Thymus (tissue), 11 donors: Measurements from ENCODE around the gene BTK. TPM values are rescaled to one million over a fixed set of nuclear protein-coding genes. Genes with fewer than 3 reads are reported as not detected.

Experiments used
- DNase-seq, 9 donors: peaks; one replicate each; pipeline ENCODE4 v3.0.0-alpha.2; 2013; ENCODE audit warnings: low spot score in 9 of 9, low read depth in 6 of 9, missing footprints in 1 of 9
- H3K27ac ChIP-seq, 2 donors: one replicate each; pipeline ENCODE4 v1.5.1; 2013; ENCODE audit warnings: control low read depth in 1 of 2, low read depth in 1 of 2, low read length in 1 of 2, mild to moderate bottlenecking in 1 of 2, moderate library complexity in 1 of 2
- H3K27me3 ChIP-seq, 2 donors: one replicate each; pipeline ENCODE4 v1.5.1; 2013; ENCODE audit warnings: low read length in 1 of 2; ENCODE audit not compliant: control insufficient read depth in 2 of 2, insufficient read depth in 1 of 2
- H3K36me3 ChIP-seq, 2 donors: one replicate each; pipeline ENCODE4 v1.5.1; 2013; ENCODE audit warnings: low read length in 1 of 2, mild to moderate bottlenecking in 1 of 2, moderate library complexity in 1 of 2; ENCODE audit not compliant: control insufficient read depth in 2 of 2, insufficient read depth in 2 of 2
- H3K4me1 ChIP-seq, 2 donors: one replicate each; pipeline ENCODE4 v1.5.1; 2013; ENCODE audit warnings: low read length in 2 of 2; ENCODE audit not compliant: control insufficient read depth in 2 of 2, insufficient read depth in 2 of 2
- H3K4me3 ChIP-seq, 2 donors: one replicate each; pipeline ENCODE4 v1.5.1; 2013; ENCODE audit warnings: low read length in 2 of 2, control low read depth in 1 of 2, mild to moderate bottlenecking in 1 of 2
- H3K9me3 ChIP-seq, 2 donors: one replicate each; pipeline ENCODE4 v1.5.1; 2013; ENCODE audit warnings: low read length in 1 of 2, mild to moderate bottlenecking in 1 of 2; ENCODE audit not compliant: control insufficient read depth in 2 of 2, insufficient read depth in 1 of 2
- WGBS: extraction: QIAGEN DNeasy Blood & Tissue Kit; methylation state at CpG from one replicate; pipeline ENCODE4 v1.1.7; 2013; 5-methylcytosine and 5-hydroxymethylcytosine counted together
- polyA plus RNA-seq: library from polyadenylated mRNA; stranded (reverse); fragments of 200-250 nt; gene quantifications from one replicate; pipeline ENCODE4 v1.2.3, GENCODE V29; 2013
- total RNA-seq: library from RNA; stranded (reverse); fragments of 120-200 nt; gene quantifications from one replicate; pipeline ENCODE4 v1.2.4, GENCODE V29; 2013
- donor health status: healthy.

BTK gene
- total and polyA plus RNA-seq, 2 donors: 6.5 to 14.6 TPM

DNA sequence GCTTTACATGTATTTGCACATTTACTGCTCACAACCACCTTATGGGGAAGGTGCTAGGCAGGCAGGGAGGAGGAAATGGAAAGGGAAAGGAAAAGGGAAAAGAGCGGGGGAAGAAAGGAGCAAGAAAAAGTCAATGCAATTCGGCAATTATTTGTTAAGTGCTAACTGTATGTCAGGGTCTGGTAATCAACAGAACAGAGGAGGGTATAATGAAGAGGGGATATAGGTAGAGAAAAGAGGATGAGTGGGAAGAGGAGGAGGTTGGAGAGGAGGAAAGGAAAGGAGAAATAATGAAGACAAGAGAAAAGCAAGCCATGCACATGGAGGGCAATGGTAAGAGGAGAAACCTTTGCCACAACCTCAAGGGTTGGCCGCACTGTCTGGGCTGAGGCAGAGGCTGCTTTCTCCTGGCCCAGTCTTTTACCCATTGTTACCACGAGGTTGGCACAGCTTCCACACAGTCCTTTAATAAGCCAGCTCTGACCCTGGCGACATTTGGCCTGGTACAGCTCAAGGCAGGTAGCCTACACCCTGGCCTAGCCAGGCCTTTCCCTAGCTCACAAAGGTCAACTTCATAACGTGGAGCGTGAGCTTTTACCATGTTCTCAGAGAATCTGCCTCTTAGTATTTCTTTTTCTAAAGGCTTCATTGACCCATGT is 836 bp downstream of the BTK start:
- Histone ChIP-seq H3K4me3 (no peak overlapping the region), H3K27ac (no peak overlapping the region), H3K27me3 (no peaks in the 10 kb centered on the region), H3K36me3 (no peaks in the 10 kb centered on the region), H3K4me1 (no peaks in the 10 kb centered on the region), H3K9me3 (no peaks in the 10 kb centered on the region)
- DNase-seq: no peak
- 80% methylated on average over 7 of the region's 7 CpGs for WGBS

GRCh38 chrX:101383679-101384205 is 2.2 kb downstream of the BTK start:
- Histone ChIP-seq H3K4me1 (no peaks in the 10 kb centered on the region), H3K36me3 (no peaks in the 10 kb centered on the region), H3K4me3 (no peak overlapping the region), H3K27ac (no peak overlapping the region), H3K9me3 (no peaks in the 10 kb centered on the region), H3K27me3 (no peaks in the 10 kb centered on the region)
- 57% methylated on average over 4 of the region's 4 CpGs for WGBS
- DNase-seq: no peak

DNA sequence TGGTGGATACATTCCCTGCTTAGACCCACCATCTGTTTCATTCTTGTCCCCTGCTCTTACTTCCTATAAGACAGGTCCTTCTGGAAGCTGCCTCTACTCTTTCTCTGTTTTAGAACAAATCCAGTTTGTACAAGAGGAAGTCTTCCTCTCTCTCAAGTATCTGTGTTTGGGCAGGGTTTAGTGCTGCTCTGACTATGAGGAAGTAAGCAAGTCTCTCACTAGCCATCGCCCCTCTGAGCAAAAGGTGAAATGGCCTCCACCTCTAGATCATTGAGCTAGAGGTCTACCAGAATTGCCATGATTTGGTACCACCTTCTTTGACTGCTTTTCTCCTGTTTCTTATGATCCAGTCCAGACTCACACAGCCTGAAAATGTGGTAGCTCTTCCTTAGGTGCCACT is 8.4 kb downstream of the BTK start:
- Histone ChIP-seq H3K36me3 (no peaks in the 10 kb centered on the region), H3K4me1 (no peaks in the 10 kb centered on the region), H3K4me3 (no peak overlapping the region), H3K27ac (no peak overlapping the region), H3K27me3 (no peaks in the 10 kb centered on the region), H3K9me3 (no peaks in the 10 kb centered on the region)
- WGBS: 90% methylated on average over 1 of the region's 1 CpG
- no peak for DNase-seq

GRCh38 chrX:101370888-101371504 is 15.0 kb downstream of the BTK start:
- Histone ChIP-seq H3K36me3 (no peaks in the 10 kb centered on the region), H3K27me3 (no peaks in the 10 kb centered on the region), H3K4me1 (no peaks in the 10 kb centered on the region), H3K4me3 (no peak overlapping the region), H3K9me3 (no peaks in the 10 kb centered on the region), H3K27ac (no peak overlapping the region)
- DNase-seq: no peak
- 84% methylated on average over 3 of the region's 3 CpGs for WGBS

GRCh38 chrX:101369687-101370086 is 16.3 kb downstream of the BTK start:
- no peaks in the 10 kb centered on the region for H3K4me1 ChIP-seq
- no peak overlapping the region for H3K27ac ChIP-seq
- no peak for DNase-seq
- H3K36me3 ChIP-seq: no peaks in the 10 kb centered on the region
- H3K4me3 ChIP-seq: no peak overlapping the region
- no peaks in the 10 kb centered on the region for H3K9me3 ChIP-seq
- H3K27me3 ChIP-seq: no peaks in the 10 kb centered on the region
- 92% methylated on average over 6 of the region's 6 CpGs for WGBS

- Histone ChIP-seq H3K9me3 (no peaks in the 10 kb centered on the region), H3K4me3 (no peak overlapping the region), H3K27me3 (no peaks in the 10 kb centered on the region), H3K4me1 (no peaks in the 10 kb centered on the region), H3K27ac (no peak overlapping the region), H3K36me3 (no peaks in the 10 kb centered on the region)
- no peak for DNase-seq
Observed at GRCh38 chrX:101368800-101369199, 17.2 kb downstream of the BTK start.

- H3K36me3 ChIP-seq: no peaks in the 10 kb centered on the region
- H3K9me3 ChIP-seq: no peaks in the 10 kb centered on the region
- DNase-seq: no peak
- no peaks in the 10 kb centered on the region for H3K27me3 ChIP-seq
- no peaks in the 10 kb centered on the region for H3K4me1 ChIP-seq
- H3K27ac ChIP-seq: no peak overlapping the region
- 95% methylated on average over 1 of the region's 1 CpG for WGBS
- no peak overlapping the region for H3K4me3 ChIP-seq
Observed at GRCh38 chrX:101365301-101365795, 20.6 kb downstream of the BTK start.

DNA sequence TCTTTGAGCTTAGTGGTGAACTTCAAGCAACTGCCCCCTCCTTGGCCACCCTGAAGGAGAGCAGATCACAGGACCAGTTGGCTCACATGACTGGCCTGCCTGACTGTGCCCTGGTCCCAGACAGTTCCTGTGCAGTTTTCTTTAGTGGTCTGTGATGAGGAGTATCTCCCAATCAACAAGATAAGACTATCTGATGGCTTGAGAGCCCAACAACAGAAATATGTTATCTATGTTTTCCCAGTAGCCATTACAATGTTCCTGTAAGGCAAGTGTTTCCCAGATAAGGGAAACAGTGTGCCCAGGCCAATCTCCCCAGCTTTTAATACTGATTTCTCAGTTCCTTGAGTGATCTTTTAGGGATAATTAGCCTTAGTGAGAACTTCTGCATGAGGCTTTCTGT is 23.2 kb downstream of the BTK start:
- no peak for DNase-seq
- Histone ChIP-seq H3K4me1 (no peaks in the 10 kb centered on the region), H3K36me3 (no peaks in the 10 kb centered on the region), H3K27me3 (no peaks in the 10 kb centered on the region), H3K4me3 (no peak overlapping the region), H3K9me3 (no peaks in the 10 kb centered on the region), H3K27ac (no peak overlapping the region)

DNA sequence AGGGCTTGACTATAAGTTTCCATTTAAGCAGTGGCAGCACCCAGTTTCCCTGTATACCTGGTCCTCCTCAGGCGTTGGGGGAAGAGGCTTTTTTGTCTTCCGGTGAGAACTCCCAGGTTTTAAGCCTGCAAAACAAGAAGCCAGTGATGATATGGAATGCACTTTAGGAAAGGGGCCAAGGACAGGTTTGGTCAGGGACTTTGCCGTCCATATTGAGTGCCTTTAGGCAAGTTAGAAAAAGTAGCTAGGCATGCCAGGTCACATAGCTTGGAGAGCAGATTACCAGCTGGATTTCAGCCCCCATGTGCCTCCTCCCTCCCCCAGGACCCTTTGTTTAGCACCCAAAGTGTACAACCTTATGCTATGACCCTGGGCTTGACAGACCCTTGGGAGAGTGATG is 23.9 kb downstream of the BTK start:
- Histone ChIP-seq H3K4me1 (no peaks in the 10 kb centered on the region), H3K27me3 (no peaks in the 10 kb centered on the region), H3K4me3 (no peak overlapping the region), H3K36me3 (no peaks in the 10 kb centered on the region), H3K9me3 (no peaks in the 10 kb centered on the region), H3K27ac (no peak overlapping the region)
- DNase-seq: no peak
- WGBS: 94% methylated on average over 3 of the region's 3 CpGs
